ENCODE measurements around the gene MYO9B. TPM values are rescaled to one million over a fixed set of nuclear protein-coding genes. Genes with fewer than 3 reads are reported as not detected.

The MYO9B gene
- total and polyA plus RNA-seq, 2 experiments from 2014 or later, result 20.1 to 71.8 TPM

DNA sequence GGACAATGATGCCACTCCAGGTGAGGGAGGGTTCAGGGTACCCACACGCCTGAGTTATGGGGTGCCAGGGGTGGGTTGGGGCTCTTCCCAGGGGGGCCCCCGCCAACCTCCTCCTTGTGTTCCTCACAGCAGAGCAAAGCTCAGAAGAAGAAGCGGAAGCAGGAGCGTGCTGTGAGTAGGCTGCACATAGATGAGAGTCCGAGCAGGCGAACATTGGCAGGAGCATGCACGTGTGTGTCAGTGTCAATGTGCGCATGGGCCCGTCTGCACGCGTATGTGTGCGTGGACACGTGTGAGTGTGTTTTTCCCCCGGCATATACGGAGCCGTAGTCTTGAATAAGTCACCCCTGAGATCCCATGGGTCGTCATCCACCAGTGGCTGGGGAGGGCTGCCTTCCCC lies 127.1 kb downstream of the MYO9B start:
- Histone ChIP-seq H3K9ac (no peak overlapping the region), H3K4me2 (ENCODE audit: unreplicated experiment) (no peak overlapping the region), H3K9me3 (ENCODE audit: low read depth) (no peaks in the 10 kb centered on the region), H3K9me2 (ENCODE audit: insufficient read depth) (no peaks in the 10 kb centered on the region), H3K27ac (no peak overlapping the region), H4K20me1 (ENCODE audit: insufficient read depth) (no peaks in the 10 kb centered on the region), H3K4me3 (no peak overlapping the region), H3K36me3 (ENCODE audit: low read depth) (peaks cover 36% of the 10 kb centered on the region), H3K27me3 (replicated peaks; ENCODE audit: insufficient read depth) (no peaks in the 10 kb centered on the region), H3K79me2 (ENCODE audit: insufficient read depth) (no peaks in the 10 kb centered on the region), H3K4me1 (ENCODE audit: insufficient read depth) (no peaks in the 10 kb centered on the region), H2AFZ (no peak overlapping the region), H3F3A (ENCODE audit: insufficient read depth) (peaks cover 2% of the 10 kb centered on the region; the same call in 1 of the 2 replicates)
- WGBS, 2 experiments (ENCODE audit: low coverage in 1 of 2, low lambda C conversion rate in 2 of 2, missing lambda C conversion rate in 2 of 2), result 87 to 95% methylated on average over 6 to 17 of the region's 17 CpGs
- in situ Hi-C loops (cut with MboI), result no loop called here
- no peak for TF ChIP-seq EZH2 (IDR thresholded peaks at IDR 0.05; ENCODE audit: insufficient read depth, poor library complexity, severe bottlenecking)
- no peak for TF ChIP-seq EZH2phosphoT487 (IDR thresholded peaks at IDR 0.05; ENCODE audit: insufficient read depth, low read depth)
- DNase-seq, result no peak

DNA sequence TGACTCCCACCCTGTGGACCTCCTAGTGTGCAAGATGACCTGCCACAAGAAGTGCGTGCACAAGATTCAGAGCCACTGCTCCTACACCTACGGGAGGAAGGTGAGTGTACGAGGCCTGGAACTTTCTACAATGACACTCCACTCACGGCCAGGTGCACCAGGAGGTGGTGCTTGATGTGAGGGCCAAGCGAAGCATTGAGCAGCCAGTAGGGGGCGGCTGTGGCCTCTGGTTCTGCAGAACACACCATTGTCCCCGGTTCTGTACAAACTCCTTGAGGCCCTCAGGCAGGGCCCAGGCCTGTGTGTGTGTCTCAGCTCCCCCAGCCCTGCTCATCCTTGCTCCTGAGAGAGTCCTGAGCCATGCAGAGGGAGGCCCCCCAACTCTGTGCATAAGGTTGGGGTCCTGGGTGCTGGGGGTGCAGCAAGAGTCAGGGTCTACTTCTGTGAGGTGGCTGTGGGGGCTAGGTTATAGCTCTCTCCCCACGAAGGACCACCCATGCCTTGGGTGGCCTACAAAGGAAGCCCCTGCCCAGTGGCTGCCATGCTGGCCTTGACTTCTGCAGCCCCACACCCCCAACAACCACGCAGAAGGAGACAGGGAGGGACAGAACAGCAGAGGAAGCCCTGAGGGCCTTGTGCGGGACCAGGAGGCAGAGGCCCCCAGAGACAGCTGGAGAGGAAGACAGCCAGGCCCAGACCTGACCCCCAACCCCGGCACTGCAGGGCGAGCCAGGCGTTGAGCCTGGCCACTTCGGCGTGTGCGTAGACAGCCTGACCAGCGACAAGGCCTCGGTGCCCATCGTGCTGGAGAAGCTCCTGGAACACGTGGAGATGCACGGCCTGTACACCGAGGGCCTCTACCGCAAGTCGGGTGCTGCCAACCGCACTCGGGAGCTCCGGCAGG lies 129.9 kb downstream of the MYO9B start:
- Histone ChIP-seq H3F3A (ENCODE audit: insufficient read depth) (peaks cover 3% of the 10 kb centered on the region), H3K4me2 (ENCODE audit: unreplicated experiment) (no peak overlapping the region), H3K27me3 (replicated peaks; ENCODE audit: insufficient read depth) (no peaks in the 10 kb centered on the region), H3K9ac (no peak overlapping the region), H3K27ac (no peak overlapping the region), H3K4me1 (ENCODE audit: insufficient read depth) (no peaks in the 10 kb centered on the region), H3K79me2 (ENCODE audit: insufficient read depth) (no peaks in the 10 kb centered on the region), H2AFZ (no peak overlapping the region), H4K20me1 (ENCODE audit: insufficient read depth) (no peaks in the 10 kb centered on the region), H3K9me2 (ENCODE audit: insufficient read depth) (no peaks in the 10 kb centered on the region), H3K4me3 (no peak overlapping the region), H3K36me3 (ENCODE audit: low read depth) (peaks cover 33% of the 10 kb centered on the region), H3K9me3 (ENCODE audit: low read depth) (no peaks in the 10 kb centered on the region)
- DNase-seq, result peak; percentile 69
- TF ChIP-seq EZH2phosphoT487 (IDR thresholded peaks at IDR 0.05; ENCODE audit: insufficient read depth, low read depth) (no peak), EZH2 (IDR thresholded peaks at IDR 0.05; ENCODE audit: insufficient read depth, poor library complexity, severe bottlenecking) (no peak)
- in situ Hi-C loops (cut with MboI), result no loop called here
- 84 to 86% methylated on average over 24 to 26 of the region's 27 CpGs for WGBS, 2 experiments (ENCODE audit: low coverage in 1 of 2, low lambda C conversion rate in 2 of 2, missing lambda C conversion rate in 2 of 2)

DNA sequence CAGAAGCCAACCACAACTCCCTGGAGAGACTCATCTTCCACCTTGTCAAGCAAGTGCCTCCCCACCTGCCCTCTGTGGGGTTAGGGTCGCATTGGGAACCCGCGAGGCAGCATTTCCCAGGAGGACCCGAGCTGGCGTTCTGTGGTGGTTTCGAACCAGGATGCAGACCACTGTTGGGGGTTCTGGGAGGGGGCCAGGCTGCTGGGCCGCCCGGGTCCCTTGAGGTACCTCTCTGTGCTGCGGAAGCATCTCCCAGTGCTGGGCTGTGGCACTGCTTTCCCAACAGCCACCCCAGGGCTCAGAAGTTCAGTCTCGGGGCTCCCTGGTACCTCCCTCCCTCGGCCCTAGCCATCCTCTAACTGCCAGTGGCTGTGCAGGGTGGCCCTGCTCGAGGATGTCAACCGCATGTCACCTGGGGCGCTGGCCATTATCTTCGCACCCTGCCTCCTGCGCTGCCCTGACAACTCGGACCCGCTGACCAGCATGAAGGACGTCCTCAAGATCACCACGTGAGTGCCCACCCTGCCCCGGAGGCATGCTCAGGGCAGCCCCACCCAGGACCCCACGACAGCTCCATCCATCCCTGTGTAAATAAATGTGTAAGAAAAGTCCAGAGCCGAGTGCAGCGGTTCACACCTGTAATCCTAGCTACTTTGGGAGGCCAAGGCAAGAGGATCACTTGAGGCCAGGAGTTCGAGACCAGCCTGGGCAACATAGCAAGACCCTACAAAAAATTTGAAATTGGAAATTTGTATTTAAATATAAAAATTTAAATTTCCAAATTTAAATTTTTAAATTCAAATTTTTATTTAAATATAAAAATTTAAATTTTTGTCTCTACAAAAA lies 131.4 kb downstream of the MYO9B start:
- no peak for TF ChIP-seq EZH2phosphoT487 (IDR thresholded peaks at IDR 0.05; ENCODE audit: insufficient read depth, low read depth)
- no peak for TF ChIP-seq EZH2 (IDR thresholded peaks at IDR 0.05; ENCODE audit: insufficient read depth, poor library complexity, severe bottlenecking)
- peaks cover 25% of the 10 kb centered on the region; the same call in 1 of the 2 replicates for H3K36me3 ChIP-seq (ENCODE audit: low read depth)

More for the DNA sequence above, 131.4 kb downstream of the MYO9B start:
- Histone ChIP-seq H3K79me2 (ENCODE audit: insufficient read depth) (no peaks in the 10 kb centered on the region), H3K9me3 (ENCODE audit: low read depth) (no peaks in the 10 kb centered on the region), H3K27ac (no peak overlapping the region), H3K9me2 (ENCODE audit: insufficient read depth) (no peaks in the 10 kb centered on the region), H3K4me1 (ENCODE audit: insufficient read depth) (no peaks in the 10 kb centered on the region), H3K4me3 (no peak overlapping the region), H3K4me2 (ENCODE audit: unreplicated experiment) (no peak overlapping the region), H4K20me1 (ENCODE audit: insufficient read depth) (no peaks in the 10 kb centered on the region), H2AFZ (no peak overlapping the region), H3K27me3 (replicated peaks; ENCODE audit: insufficient read depth) (no peaks in the 10 kb centered on the region), H3F3A (ENCODE audit: insufficient read depth) (peaks cover 3% of the 10 kb centered on the region), H3K9ac (no peak overlapping the region)
- in situ Hi-C loops (cut with MboI), result no loop called here
- WGBS, 2 experiments (ENCODE audit: low coverage in 1 of 2, low lambda C conversion rate in 2 of 2, missing lambda C conversion rate in 2 of 2), result 98% methylated on average over 24 to 25 of the region's 25 CpGs
- DNase-seq, result no peak

Data from GM23248 (cell line).